Neural crest cell (in vitro differentiated cells): ENCODE measurements around the gene NTRK2. TPM values are rescaled to one million over a fixed set of nuclear protein-coding genes. Genes with fewer than 3 reads are reported as not detected.

Experiments
- DNase-seq: peaks from one replicate; pipeline ENCODE4 v3.0.0; 2021; ENCODE audit warnings: low read depth, mixed read lengths, low spot score
- H3K27ac Mint-ChIP-seq: one replicate; pipeline ENCODE4 v1.8.0; 2021; ENCODE audit warnings: mild to moderate bottlenecking, mixed read lengths; ENCODE audit not compliant: unreplicated experiment
- H3K27me3 Mint-ChIP-seq: 2 replicates; pipeline ENCODE4 v1.8.0; 2021; ENCODE audit warnings: low read depth, mild to moderate bottlenecking, mixed read lengths
- H3K36me3 Mint-ChIP-seq: 2 replicates; pipeline ENCODE4 v1.8.0; 2021; ENCODE audit warnings: low read depth, mild to moderate bottlenecking, mixed read lengths
- H3K4me1 Mint-ChIP-seq: 2 replicates; pipeline ENCODE4 v1.8.0; 2021; ENCODE audit warnings: mixed read lengths
- H3K4me3 Mint-ChIP-seq: one replicate; pipeline ENCODE4 v1.8.0; 2021; ENCODE audit warnings: mild to moderate bottlenecking, mixed read lengths
- H3K9me3 Mint-ChIP-seq: 2 replicates; pipeline ENCODE4 v1.8.0; 2021; ENCODE audit warnings: mixed read lengths
- CTCF ChIP-seq: fragments of 200-600 bp; sonication (generic); conservative IDR thresholded peaks from 2 replicates; pipeline ENCODE4 v1.5.0; 2021; ENCODE audit warnings: antibody characterized with exemption, mild to moderate bottlenecking
- total RNA-seq: library from RNA; stranded (reverse); gene quantifications from 2 replicates; pipeline ENCODE4 v1.2.1, GENCODE V29; 2021

The NTRK2 gene
- total RNA-seq, 1 donor from 2014 or later: 20.6 TPM

GRCh38 chr9:84703793-84704192 lies 34.3 kb downstream of the NTRK2 start:
- H3K9me3 Mint-ChIP-seq: no peaks in the 10 kb centered on the region
- H3K27ac Mint-ChIP-seq: no peak overlapping the region
- peaks cover 2% of the 10 kb centered on the region for H3K36me3 Mint-ChIP-seq
- no peak for TF ChIP-seq CTCF
- H3K4me1 Mint-ChIP-seq: peaks cover 16% of the 10 kb centered on the region
- no peak for DNase-seq
- no peaks in the 10 kb centered on the region for H3K27me3 Mint-ChIP-seq
- no peak overlapping the region for H3K4me3 Mint-ChIP-seq

GRCh38 chr9:84705128-84705527 lies 35.6 kb downstream of the NTRK2 start:
- TF ChIP-seq CTCF: no peak
- Mint-ChIP-seq H3K27ac (no peak overlapping the region), H3K36me3 (peaks cover 2% of the 10 kb centered on the region), H3K4me3 (no peak overlapping the region), H3K4me1 (peaks cover 7% of the 10 kb centered on the region), H3K9me3 (no peaks in the 10 kb centered on the region), H3K27me3 (no peaks in the 10 kb centered on the region)
- DNase-seq: no peak

- Mint-ChIP-seq H3K4me3 (no peak overlapping the region), H3K4me1 (peaks cover 5% of the 10 kb centered on the region), H3K27me3 (no peaks in the 10 kb centered on the region), H3K36me3 (no peaks in the 10 kb centered on the region), H3K27ac (no peak overlapping the region), H3K9me3 (no peaks in the 10 kb centered on the region)
- no peak for DNase-seq
- TF ChIP-seq CTCF: no peak
Measured at GRCh38 chr9:84708400-84708799, 38.9 kb downstream of the NTRK2 start.

- peaks cover 5% of the 10 kb centered on the region for H3K4me1 Mint-ChIP-seq
Measured at GRCh38 chr9:84709056-84709455, 39.5 kb downstream of the NTRK2 start.

GRCh38 chr9:84710701-84711397 lies 41.3 kb downstream of the NTRK2 start:
- Mint-ChIP-seq H3K36me3 (no peaks in the 10 kb centered on the region), H3K27me3 (no peaks in the 10 kb centered on the region), H3K27ac (no peak overlapping the region), H3K4me3 (no peak overlapping the region), H3K9me3 (no peaks in the 10 kb centered on the region), H3K4me1 (peaks cover 5% of the 10 kb centered on the region)
- TF ChIP-seq CTCF: no peak
- DNase-seq: no peak

More at GRCh38 chr9:84709056-84709455, 39.5 kb downstream of the NTRK2 start:
- H3K27ac Mint-ChIP-seq: no peak overlapping the region
- TF ChIP-seq CTCF: no peak
- H3K9me3 Mint-ChIP-seq: no peaks in the 10 kb centered on the region
- no peaks in the 10 kb centered on the region for H3K27me3 Mint-ChIP-seq
- H3K4me3 Mint-ChIP-seq: no peak overlapping the region
- H3K36me3 Mint-ChIP-seq: no peaks in the 10 kb centered on the region
- no peak for DNase-seq
